Activated CD4-positive, alpha-beta T cell treated with anti-CD3 and anti-CD28 coated beads, Interleukin-2, amount 10 ng/mL, durations not matched to agents 24 days and 14 days (primary cell): ENCODE results near the gene KLF13. TPM values are rescaled to one million over a fixed set of nuclear protein-coding genes. Genes with fewer than 3 reads are reported as not detected.

Experiments
- DNase-seq: peaks from one replicate; pipeline ENCODE4 v3.0.0; 2022
- H3K27ac Mint-ChIP-seq: one replicate; pipeline ENCODE4 v1.8.0; 2022; ENCODE audit warnings: mild to moderate bottlenecking, mixed read lengths
- H3K27me3 Mint-ChIP-seq: one replicate; pipeline ENCODE4 v1.8.0; 2022; ENCODE audit warnings: mixed read lengths
- H3K36me3 Mint-ChIP-seq: one replicate; pipeline ENCODE4 v1.8.0; 2022; ENCODE audit warnings: low read depth, mild to moderate bottlenecking, mixed read lengths
- H3K4me1 Mint-ChIP-seq: one replicate; pipeline ENCODE4 v1.8.0; 2021; ENCODE audit warnings: mixed read lengths
- H3K4me3 Mint-ChIP-seq: one replicate; pipeline ENCODE4 v1.8.0; 2022; ENCODE audit warnings: mild to moderate bottlenecking, moderate library complexity, mixed read lengths
- H3K9me3 Mint-ChIP-seq: one replicate; pipeline ENCODE4 v1.8.0; 2021; ENCODE audit warnings: mixed read lengths
- intact Hi-C: fragments of 100-400 bp; cut with micrococcal nuclease; formaldehyde crosslinking; loops from one replicate; pipeline ENCODE4 v1.15.1; 2023
- total RNA-seq: library from RNA; stranded (reverse); gene quantifications from 2 replicates; pipeline ENCODE4 v1.2.3, GENCODE V29; 2022

Gene KLF13
- total RNA-seq, 1 donor from 2014 or later, result 135 TPM

DNA sequence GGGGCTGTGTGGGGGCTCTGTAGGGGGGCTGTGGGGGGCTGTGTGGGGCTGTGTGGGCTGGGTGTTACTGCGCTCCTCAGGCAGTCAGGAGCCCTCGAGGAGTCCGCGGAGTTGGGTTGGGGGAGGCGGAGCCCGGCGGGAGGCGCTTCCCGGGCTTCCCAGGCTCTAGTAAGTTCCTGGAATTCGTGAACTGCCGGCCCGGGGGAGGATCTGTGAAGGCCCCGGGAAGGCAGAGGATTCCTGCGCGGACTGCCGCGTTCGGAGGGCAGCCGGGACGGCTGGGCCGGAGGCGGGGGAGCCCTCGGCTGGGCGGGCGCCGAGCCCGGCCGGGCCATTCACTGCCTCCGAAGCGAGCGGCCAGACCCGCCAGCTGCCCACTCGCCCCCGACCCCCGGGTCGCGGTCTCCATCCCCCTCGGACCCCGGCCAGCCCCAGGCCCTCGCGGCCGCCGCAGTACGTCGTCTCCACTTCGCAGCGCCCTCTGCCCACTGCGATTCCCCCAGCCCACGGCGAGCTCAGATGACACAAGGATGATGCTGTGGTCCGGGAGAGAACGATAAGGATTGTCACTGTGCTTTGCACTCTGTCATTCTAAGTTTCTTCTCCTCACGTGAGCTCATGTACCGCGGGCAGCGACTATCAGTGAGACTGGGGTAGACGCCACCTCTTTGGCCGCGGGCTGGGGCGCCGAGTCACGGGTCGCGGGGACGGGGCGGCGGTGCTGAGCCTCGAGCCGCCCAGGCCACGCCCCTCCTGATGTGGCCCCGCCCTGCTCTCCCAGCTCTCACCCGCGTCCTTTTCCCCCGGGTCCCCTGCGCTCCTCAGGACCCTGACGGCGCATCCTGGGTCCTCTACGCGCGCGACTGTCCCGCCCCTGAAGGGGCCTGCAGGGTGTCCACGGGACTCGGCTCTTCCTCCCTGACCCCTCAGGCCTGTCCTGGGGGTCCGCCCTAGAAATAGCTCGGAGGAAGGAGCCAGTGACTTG lies 65.3 kb downstream of the KLF13 start:
- Mint-ChIP-seq H3K27me3 (no peaks in the 10 kb centered on the region), H3K36me3 (peaks cover 11% of the 10 kb centered on the region), H3K9me3 (no peaks in the 10 kb centered on the region), H3K27ac (peak overlapping the region; percentile 92), H3K4me1 (peaks cover 38% of the 10 kb centered on the region), H3K4me3 (peak overlapping the region; percentile 87)
- intact Hi-C loops, result loop anchor here (1.0 to 2.0 kb wide), 4 partner anchors 26 to 97 kb away; partner anchors contain the start of gene KLF13
- DNase-seq, result peak; percentile 96

DNA sequence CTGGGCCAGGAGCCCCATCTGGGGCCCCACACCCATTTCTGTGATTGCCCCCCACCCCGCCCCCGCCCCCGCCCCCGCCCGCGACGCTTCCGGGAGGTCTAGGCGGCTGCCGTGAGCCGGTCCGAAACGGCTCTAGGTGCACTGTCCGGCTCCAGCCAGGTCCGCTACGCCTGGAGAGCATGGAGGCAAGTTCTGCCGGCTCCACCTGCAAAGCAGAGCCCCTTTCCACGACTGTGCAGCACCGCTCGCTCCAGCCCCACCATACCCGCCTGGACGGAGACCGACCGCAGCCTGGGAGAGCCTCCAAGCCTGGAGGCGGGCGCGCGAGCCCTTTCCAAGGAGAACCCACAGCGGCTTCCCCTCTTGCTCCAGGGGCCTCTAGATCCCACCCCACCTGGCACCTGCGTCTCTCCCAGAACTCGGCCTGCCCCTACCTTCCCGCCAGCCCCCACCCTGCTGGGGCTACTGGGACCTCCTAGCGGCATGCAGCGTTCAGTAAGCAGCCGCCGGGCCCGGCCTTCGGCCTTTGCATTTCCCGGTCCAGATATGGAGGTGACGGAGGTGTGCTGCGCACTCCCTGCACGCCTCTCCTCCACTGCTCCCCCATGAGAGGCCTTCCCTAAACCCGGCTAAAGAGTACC lies 66.2 kb downstream of the KLF13 start:
- intact Hi-C loops, result loop anchor here (1.0 to 2.0 kb wide), 4 partner anchors 27 to 96 kb away; partner anchors contain the start of gene KLF13
- peaks cover 10% of the 10 kb centered on the region for H3K36me3 Mint-ChIP-seq
- peak overlapping the region; percentile 87 for H3K4me3 Mint-ChIP-seq
- peak overlapping the region; percentile 25 for H3K27ac Mint-ChIP-seq
- H3K9me3 Mint-ChIP-seq, result no peaks in the 10 kb centered on the region
- no peaks in the 10 kb centered on the region for H3K27me3 Mint-ChIP-seq
- peaks cover 33% of the 10 kb centered on the region for H3K4me1 Mint-ChIP-seq
- peak; percentile 70 for DNase-seq

DNA sequence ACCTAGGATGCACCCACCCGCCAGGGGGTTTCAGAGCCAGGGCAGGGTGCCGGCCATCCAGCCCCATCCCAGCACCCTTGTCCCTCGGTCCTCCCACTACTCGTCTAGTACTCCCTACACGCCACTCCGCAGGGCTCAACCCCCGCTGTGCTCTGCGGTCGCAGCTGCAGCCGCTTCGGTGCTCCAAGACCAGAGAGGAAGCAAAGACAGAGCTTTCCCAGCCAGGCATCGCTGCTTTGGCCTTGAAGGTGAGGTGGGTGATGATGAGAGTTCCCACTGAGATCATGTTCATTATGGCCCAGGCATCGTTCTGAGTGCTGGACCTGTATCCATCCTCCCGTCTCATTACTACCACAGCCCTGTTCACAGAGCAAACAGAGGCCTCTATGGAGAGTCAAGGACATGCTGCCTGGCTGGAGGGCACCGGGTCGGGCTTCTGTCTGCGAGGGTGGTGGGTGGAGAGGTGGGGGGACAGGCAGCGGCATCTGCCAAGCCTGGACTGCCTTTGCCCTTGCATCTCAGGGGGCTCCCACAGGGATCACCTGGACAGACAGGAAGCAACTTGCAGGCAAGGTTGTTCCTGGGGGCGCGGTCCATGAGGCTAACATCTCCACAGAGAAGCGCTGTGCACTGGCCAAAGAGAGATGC lies 66.9 kb downstream of the KLF13 start:
- DNase-seq, result peak; percentile 65
- Mint-ChIP-seq H3K27ac (peak overlapping the region; percentile 23), H3K36me3 (peaks cover 8% of the 10 kb centered on the region), H3K9me3 (no peaks in the 10 kb centered on the region), H3K4me1 (peaks cover 34% of the 10 kb centered on the region), H3K27me3 (no peaks in the 10 kb centered on the region), H3K4me3 (peak overlapping the region; percentile 87)
- intact Hi-C loops, result loop anchor here (2.0 kb wide), 1 partner anchor 95 kb away; no protein-coding TSS in a partner anchor

DNA sequence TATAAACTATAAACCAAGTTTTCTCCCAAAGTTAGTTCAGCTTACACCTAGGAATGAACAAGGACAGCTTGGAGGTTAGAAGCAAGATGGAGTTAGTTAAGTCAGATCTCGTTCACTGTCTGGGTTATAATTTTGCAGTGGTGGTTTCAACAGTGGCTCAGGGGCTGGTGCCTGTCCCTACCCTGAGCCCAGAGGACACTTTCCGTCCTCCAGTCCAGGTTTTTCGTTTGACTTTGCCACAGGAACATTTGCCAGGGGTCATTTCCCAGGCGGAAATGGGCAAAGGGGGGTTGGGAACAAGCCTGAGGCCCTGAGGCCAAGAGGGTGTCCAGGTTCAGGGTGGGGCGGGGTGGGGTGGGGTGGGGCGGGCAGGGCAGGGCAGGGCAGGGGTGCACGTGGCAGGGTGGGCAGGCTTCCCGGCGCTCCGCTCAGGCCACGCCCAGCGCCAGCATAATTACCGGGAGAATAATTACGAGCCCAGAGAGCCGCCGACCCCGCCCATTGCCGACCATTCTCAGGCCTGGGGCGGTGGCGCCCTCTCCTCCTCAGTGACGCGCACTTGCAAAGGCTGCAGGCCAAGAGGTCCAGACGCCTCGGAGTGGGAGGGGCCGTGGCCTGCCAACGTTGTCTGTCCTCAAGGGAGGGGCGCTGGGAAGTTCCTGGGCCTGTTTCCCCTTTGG lies 70.4 kb downstream of the KLF13 start:
- Mint-ChIP-seq H3K4me3 (no peak overlapping the region), H3K27me3 (no peaks in the 10 kb centered on the region), H3K36me3 (no peaks in the 10 kb centered on the region), H3K4me1 (peaks cover 35% of the 10 kb centered on the region), H3K27ac (no peak overlapping the region), H3K9me3 (no peaks in the 10 kb centered on the region)
- intact Hi-C loops, result no loop called here
- DNase-seq, result peak; percentile 53

DNA sequence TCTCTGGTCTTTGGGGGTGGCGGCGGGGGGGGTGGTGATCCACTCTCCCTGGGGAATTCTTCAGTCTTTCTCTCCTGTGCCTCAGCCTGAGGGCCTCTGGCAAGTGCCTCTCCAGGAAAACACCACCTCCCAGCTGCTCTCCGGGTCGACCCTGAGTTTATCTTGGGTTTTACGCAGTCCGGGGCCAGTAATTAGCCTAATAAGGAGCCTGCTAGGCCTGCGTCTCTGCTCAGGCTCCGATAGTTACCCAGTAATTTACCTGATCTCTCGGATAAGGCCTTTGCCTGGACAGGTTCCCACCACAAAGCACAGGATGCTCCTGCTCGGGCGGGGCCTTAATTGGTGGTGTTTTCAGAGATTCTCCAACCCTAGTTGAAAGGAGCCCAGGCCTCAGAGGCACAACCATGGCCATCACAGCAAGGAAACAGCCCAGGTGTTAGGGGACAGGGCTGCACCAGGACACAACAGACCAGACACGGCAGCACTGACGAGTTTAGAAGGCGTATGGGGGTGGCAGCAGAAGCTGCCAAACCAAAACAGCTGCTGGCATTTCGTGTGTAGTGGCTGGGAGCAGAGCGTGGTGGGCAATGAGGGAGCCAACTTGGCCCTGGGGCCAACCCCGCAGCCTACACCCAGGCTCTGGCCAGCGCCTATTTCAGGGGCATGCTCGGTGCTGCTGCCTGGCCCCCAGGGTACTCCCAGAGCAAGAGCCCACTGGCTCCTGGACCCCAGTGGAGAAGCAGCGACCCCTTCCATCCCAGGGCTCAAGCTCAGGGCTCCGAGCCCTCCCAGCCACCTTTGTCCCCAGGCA lies 71.4 kb downstream of the KLF13 start:
- Mint-ChIP-seq H3K36me3 (no peaks in the 10 kb centered on the region), H3K27me3 (no peaks in the 10 kb centered on the region), H3K4me3 (no peak overlapping the region), H3K9me3 (no peaks in the 10 kb centered on the region), H3K4me1 (peaks cover 35% of the 10 kb centered on the region), H3K27ac (peak overlapping the region; percentile 49)
- intact Hi-C loops, result no loop called here
- DNase-seq, result peak; percentile 56

DNA sequence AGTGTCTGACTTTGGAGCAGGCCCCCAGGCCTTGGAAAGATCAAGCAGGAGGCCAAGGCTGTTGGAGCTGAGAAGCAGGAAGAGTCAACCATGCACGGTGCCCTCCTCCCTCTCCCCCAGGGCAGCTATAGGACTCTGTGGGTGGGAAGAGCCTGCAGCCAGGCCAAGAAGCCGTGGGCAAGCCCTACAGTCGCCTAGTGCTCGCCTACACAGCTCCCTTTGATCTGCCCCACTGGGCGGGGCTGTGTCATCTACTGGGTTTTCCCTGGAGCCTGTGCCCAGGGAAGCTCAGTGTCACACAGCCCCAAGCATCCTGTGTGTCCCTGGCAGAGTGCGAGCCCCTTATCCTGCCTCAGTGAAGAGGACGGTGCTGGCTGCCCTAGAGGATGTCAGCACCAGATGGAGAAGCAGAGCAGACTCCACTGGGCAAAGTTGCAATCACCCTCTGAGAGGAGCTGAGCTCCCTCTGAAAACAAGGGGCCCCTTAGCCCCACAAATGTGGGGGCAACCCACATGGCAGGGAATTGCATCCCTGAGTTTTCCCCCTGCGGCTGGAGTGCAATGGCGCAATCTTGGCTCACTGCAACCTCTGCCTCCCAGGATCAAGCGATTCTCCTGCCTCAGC lies 72.2 kb downstream of the KLF13 start:
- no peaks in the 10 kb centered on the region for H3K27me3 Mint-ChIP-seq
- H3K4me1 Mint-ChIP-seq, result peaks cover 30% of the 10 kb centered on the region
- peak; percentile 78 for DNase-seq
- H3K27ac Mint-ChIP-seq, result peak overlapping the region; percentile 65
- peak overlapping the region; percentile 32 for H3K4me3 Mint-ChIP-seq
- no peaks in the 10 kb centered on the region for H3K36me3 Mint-ChIP-seq
- no peaks in the 10 kb centered on the region for H3K9me3 Mint-ChIP-seq
- intact Hi-C loops, result no loop called here

DNA sequence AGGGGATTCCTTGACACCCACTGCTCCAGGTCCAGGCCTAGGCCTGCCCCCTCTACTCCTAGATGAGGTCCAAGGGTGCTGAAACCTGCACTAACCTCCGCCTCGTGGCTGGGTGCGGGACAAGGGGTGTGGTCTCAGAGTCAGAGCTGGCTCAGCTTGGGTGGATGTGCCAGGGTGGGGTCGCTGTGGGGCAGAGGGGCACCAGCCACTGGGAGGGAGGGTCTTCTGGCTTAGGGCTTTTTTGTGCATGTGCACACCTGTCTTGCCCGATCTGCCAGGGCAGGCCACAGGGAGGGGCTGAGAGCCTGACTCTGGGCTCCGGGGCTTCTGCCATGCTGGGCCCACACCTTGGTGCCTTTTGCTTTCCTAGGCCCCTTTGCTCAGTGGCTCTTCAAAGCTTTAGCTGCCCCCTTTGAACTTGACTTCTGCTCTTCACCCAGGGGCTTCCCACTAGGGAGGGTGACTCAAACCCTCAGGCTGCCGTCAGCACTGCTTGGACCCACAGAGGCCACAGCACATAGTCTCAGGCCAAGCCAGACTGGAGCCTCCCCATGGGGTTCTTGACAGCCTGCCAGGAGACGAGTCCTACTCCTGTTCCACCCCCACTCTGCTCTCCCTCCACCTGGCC lies 73.0 kb downstream of the KLF13 start:
- H3K27ac Mint-ChIP-seq, result peak overlapping the region; percentile 72
- no peak overlapping the region for H3K4me3 Mint-ChIP-seq
- peak; percentile 60 for DNase-seq
- H3K9me3 Mint-ChIP-seq, result peaks cover 4% of the 10 kb centered on the region
- H3K27me3 Mint-ChIP-seq, result no peaks in the 10 kb centered on the region
- peaks cover 2% of the 10 kb centered on the region for H3K36me3 Mint-ChIP-seq
- intact Hi-C loops, result no loop called here
- H3K4me1 Mint-ChIP-seq, result peaks cover 32% of the 10 kb centered on the region

DNA sequence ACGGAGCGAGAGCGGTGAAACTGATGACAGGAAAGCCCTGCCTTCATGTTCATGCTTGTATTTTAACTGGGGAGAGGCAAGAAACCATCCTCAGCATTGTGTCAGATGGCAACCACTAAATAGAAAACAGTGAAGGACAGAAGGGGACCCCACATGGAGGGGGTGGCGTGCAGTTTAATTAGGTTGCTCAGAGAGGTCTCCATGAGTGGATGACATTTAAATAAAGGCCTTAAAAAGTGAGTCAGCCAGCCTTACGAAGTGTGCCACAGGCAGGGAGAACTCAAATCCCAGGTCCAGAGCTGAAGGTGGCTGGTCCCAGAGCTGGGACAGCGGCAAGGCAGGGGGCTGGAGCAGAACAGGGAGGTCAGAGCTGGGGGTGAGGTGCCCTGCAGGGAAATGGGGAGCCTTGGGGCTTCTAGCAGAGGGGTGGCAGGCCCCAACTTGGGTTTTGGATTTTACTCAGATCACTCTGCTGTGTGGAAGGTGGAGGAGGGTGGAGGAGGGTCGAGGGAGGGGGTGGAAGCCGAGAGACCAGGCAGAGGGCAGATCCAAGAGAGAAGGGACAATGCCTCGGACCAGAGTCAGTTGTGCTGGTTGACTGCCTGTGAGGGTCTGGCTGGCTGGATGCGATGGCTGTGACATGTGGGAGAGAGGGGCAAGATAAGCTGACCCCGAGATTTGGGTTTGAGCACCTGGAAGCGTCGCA lies 73.7 kb downstream of the KLF13 start:
- peaks cover 39% of the 10 kb centered on the region for H3K4me1 Mint-ChIP-seq
- peak overlapping the region; percentile 72 for H3K27ac Mint-ChIP-seq
- no peaks in the 10 kb centered on the region for H3K27me3 Mint-ChIP-seq
- intact Hi-C loops, result no loop called here
- H3K36me3 Mint-ChIP-seq, result peaks cover 2% of the 10 kb centered on the region
- H3K9me3 Mint-ChIP-seq, result peaks cover 4% of the 10 kb centered on the region
- DNase-seq, result no peak
- H3K4me3 Mint-ChIP-seq, result no peak overlapping the region

DNA sequence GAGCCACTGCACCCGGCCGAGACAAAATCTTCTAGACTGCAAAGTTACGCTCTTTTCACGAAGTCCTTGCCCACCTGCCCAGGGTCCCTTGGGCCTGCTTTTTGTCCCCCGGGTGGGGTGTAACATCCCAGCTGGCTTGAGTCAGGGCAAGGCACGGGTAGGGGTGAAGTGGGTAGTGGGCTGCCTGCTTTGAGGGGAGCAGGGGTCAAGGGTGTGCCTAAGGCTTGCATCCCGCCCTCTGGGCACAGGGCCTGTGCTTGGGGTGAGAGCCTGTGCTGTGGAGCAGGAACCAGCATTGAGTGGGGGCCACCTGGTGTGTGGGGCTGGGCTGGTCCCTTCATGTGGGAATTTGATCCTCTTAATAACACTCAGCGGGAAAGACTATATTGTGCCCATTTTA lies 74.6 kb downstream of the KLF13 start:
- Mint-ChIP-seq H3K9me3 (peaks cover 9% of the 10 kb centered on the region), H3K27me3 (no peaks in the 10 kb centered on the region), H3K27ac (peak overlapping the region; percentile 20), H3K4me1 (peaks cover 45% of the 10 kb centered on the region), H3K36me3 (peaks cover 6% of the 10 kb centered on the region), H3K4me3 (no peak overlapping the region)
- intact Hi-C loops, result no loop called here
- no peak for DNase-seq

DNA sequence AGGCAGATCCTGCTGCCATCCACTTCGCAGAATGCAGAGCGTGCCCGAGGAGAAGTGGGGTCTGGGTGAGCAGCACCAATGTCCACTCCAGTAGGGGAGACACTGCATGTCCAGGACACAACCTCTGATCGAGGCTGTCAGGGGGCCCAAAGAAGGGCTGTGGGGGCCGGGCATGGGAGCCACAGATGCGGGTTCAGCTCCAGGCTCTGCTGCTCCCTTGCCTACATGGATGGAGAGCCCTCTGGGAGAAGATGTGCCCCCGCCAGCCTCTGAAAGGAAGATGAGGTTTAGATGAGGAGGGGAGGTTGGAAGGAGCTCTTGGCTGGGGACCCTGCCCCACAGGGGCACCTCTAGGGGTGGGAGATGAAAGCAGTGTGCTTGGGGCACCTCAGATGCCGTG lies 75.4 kb downstream of the KLF13 start:
- Mint-ChIP-seq H3K27ac (no peak overlapping the region), H3K9me3 (peaks cover 14% of the 10 kb centered on the region), H3K4me3 (no peak overlapping the region), H3K27me3 (no peaks in the 10 kb centered on the region), H3K4me1 (peaks cover 48% of the 10 kb centered on the region), H3K36me3 (peaks cover 8% of the 10 kb centered on the region)
- intact Hi-C loops, result no loop called here
- DNase-seq, result peak; percentile 54

DNA sequence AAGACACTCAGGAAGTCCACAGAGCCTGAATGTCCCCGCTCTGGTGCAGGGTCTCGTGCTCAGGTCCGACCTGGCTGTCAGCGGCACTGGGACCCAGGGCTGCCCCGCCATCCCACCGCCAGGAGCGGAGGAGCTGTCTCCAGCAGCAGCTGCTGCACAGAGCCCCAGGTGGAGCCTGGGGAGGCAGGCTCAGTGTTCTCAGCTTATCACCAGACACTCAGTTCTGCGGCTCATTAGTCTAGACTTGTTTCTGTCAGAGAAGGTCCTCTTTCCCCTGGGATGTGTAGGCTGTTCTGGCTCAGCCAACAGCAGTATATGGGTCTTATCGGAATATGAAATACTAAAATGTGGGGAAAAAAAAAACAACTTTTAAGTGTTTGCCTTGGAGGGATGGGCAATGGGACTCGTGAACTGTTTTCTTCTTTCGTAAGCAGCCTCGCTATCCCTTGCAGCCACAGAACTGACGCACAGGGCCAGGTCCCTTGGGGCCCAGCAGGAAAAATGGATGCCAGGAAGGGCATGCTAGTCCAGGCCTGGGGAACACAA lies 75.9 kb downstream of the KLF13 start:
- H3K36me3 Mint-ChIP-seq, result peaks cover 8% of the 10 kb centered on the region
- H3K9me3 Mint-ChIP-seq, result peaks cover 15% of the 10 kb centered on the region
- intact Hi-C loops, result no loop called here
- H3K4me3 Mint-ChIP-seq, result no peak overlapping the region
- no peak for DNase-seq
- no peak overlapping the region for H3K27ac Mint-ChIP-seq
- peaks cover 48% of the 10 kb centered on the region for H3K4me1 Mint-ChIP-seq
- H3K27me3 Mint-ChIP-seq, result no peaks in the 10 kb centered on the region
